ENCODE results near the gene TIAM2.
"Not testable (repeated sequence)": the region's sequence is repeated elsewhere in the genome, so short reads cannot be mapped to it uniquely, and the experiment has no call there.

TIAM2 gene

GRCh38 chr6:155207223-155207622, 212.1 kb downstream of the TIAM2 start:
- no peak for DNase-seq

GRCh38 chr6:155212106-155212505, 217.0 kb downstream of the TIAM2 start:
- no peak for DNase-seq

GRCh38 chr6:155212616-155213380, 217.7 kb downstream of the TIAM2 start:
- DNase-seq: peak; percentile 52

- DNase-seq: no peak
These were observed 218.7 kb downstream of the TIAM2 start for GRCh38 chr6:155213611-155214372.

GRCh38 chr6:155215906-155216305, 220.8 kb downstream of the TIAM2 start:
- no peak for DNase-seq

- DNase-seq: no peak
These were observed 221.4 kb downstream of the TIAM2 start for GRCh38 chr6:155216312-155217046.

GRCh38 chr6:155218711-155219110, 223.6 kb downstream of the TIAM2 start:
- not testable (repeated sequence) for DNase-seq

GRCh38 chr6:155219299-155219698, 224.2 kb downstream of the TIAM2 start:
- DNase-seq: no peak

GRCh38 chr6:155219858-155220301, 224.8 kb downstream of the TIAM2 start:
- no peak for DNase-seq

- DNase-seq: no peak
These were observed 226.0 kb downstream of the TIAM2 start for GRCh38 chr6:155221086-155221485.

GRCh38 chr6:155222506-155222905, 227.4 kb downstream of the TIAM2 start:
- no peak for DNase-seq

GRCh38 chr6:155223646-155224451, 228.7 kb downstream of the TIAM2 start:
- DNase-seq: no peak

- no peak for DNase-seq
These were observed 229.5 kb downstream of the TIAM2 start for GRCh38 chr6:155224618-155225017.

GRCh38 chr6:155227046-155227445, 231.9 kb downstream of the TIAM2 start:
- DNase-seq: no peak

- DNase-seq: no peak
These were observed 233.5 kb downstream of the TIAM2 start for GRCh38 chr6:155228546-155229166.

- not testable (repeated sequence) for DNase-seq
These were observed 235.9 kb downstream of the TIAM2 start for GRCh38 chr6:155230975-155231374.

GRCh38 chr6:155232848-155233247, 237.7 kb downstream of the TIAM2 start:
- DNase-seq: no peak

- DNase-seq: no peak
These were observed 239.1 kb downstream of the TIAM2 start for GRCh38 chr6:155234167-155234566.

GRCh38 chr6:155234687-155235086, 239.6 kb downstream of the TIAM2 start:
- DNase-seq: no peak

- DNase-seq: no peak
These were observed 240.0 kb downstream of the TIAM2 start for GRCh38 chr6:155235087-155235486.

- no peak for DNase-seq
These were observed 242.5 kb downstream of the TIAM2 start for GRCh38 chr6:155237613-155238012.
